Transverse colon (tissue), 4 donors: ENCODE measurements around the gene ALOX15B. TPM values are rescaled to one million over a fixed set of nuclear protein-coding genes. Genes with fewer than 3 reads are reported as not detected.

Source experiments
- DNase-seq: peaks from one replicate; pipeline ENCODE4 v3.0.0-alpha.2; 2019
- H3K27ac ChIP-seq, 4 donors: fragments of 200-600 bp; sonication (generic); 2 replicates each; pipeline ENCODE4 v1.5.1; 2016 to 2018; ENCODE audit warnings: inconsistent platforms in 4 of 4
- H3K27me3 ChIP-seq: fragments of 200-600 bp; sonication (generic); 2 replicates; pipeline ENCODE4 v1.5.1; 2017; ENCODE audit warnings: inconsistent platforms
- H3K36me3 ChIP-seq, 4 donors: fragments of 200-600 bp; sonication (generic); 2 replicates each; pipeline ENCODE4 v1.5.1; 2017 to 2019; ENCODE audit warnings: inconsistent platforms in 4 of 4
- H3K4me1 ChIP-seq, 4 donors: fragments of 200-600 bp; sonication (generic); 2 replicates each; pipeline ENCODE4 v1.5.1; 2017 to 2020; ENCODE audit warnings: inconsistent platforms in 4 of 4
- H3K4me3 ChIP-seq, 4 donors: fragments of 200-600 bp; sonication (generic); 1 replicate in 1 of 4; 2 replicates in 3 of 4; pipeline versions ENCODE4 v1.5.1 to v1.6.1; 2017 to 2019; ENCODE audit warnings: inconsistent platforms in 4 of 4
- H3K9me3 ChIP-seq, 2 donors: fragments of 200-600 bp; sonication (generic); 2 replicates each; pipeline ENCODE4 v1.5.1; 2017 to 2019; ENCODE audit warnings: inconsistent platforms in 2 of 2
- CTCF ChIP-seq, 5 experiments: fragments of 200-600 bp in 3 of 5; fragments of 450-650 bp in 2 of 5; sonication (generic) in 3 of 5; IDR thresholded peaks; 1 replicate in 2 of 5; 2 replicates in 3 of 5; pipeline ENCODE4 v1.5.1; 2016 to 2017; ENCODE audit warnings: antibody characterized with exemption in 5 of 5, inconsistent platforms in 3 of 5, mild to moderate bottlenecking in 2 of 5, moderate library complexity in 1 of 5
- EP300 ChIP-seq: sonication (generic); formaldehyde crosslinking; IDR thresholded peaks from one replicate; pipeline ENCODE4 v1.6.1; 2017; ENCODE audit warnings: antibody characterized with exemption, low read depth
- POLR2A ChIP-seq: fragments of 450-650 bp; IDR thresholded peaks from one replicate; pipeline ENCODE4 v1.6.1; 2016; ENCODE audit warnings: antibody characterized with exemption, mild to moderate bottlenecking, moderate library complexity
- POLR2AphosphoS5 ChIP-seq, 3 donors: sonication (generic); formaldehyde crosslinking; IDR thresholded peaks; one replicate each; pipeline ENCODE4 v1.6.1; 2016; ENCODE audit warnings: antibody characterized with exemption in 3 of 3
- WGBS, 2 donors: methylation state at CpG; one replicate each; pipeline ENCODE4 v1.1.5; 2018; ENCODE audit warnings: low coverage in 1 of 2; 5-methylcytosine and 5-hydroxymethylcytosine counted together
- in situ Hi-C, 4 donors: fragments of 200-750 bp; cut with MboI; loops; one replicate each; pipeline versions ENCODE4 v1.15.0 to v1.15.1; 2017; ENCODE audit warnings: low sequenced_read_pairs in 3 of 4, low pct_ligation_motif_present in 1 of 4, low pct_unique_long_range_greater_than_20kb in 1 of 4
- intact Hi-C: fragments of 100-400 bp; cut with DNase I; formaldehyde crosslinking; loops from one replicate; pipeline ENCODE4 v1.15.1; 2023; ENCODE audit warnings: low total_unique reads
- total RNA-seq, 4 donors: library from RNA; depleted of rRNA; stranded (reverse); fragments of >200 nt; gene quantifications; one replicate each; pipeline ENCODE4 v1.1.0, GENCODE V29; 2016

The ALOX15B gene
- total RNA-seq, 4 donors from 2014 or later = 3.3 to 44.4 (median 5.4) TPM

- H3K4me3 ChIP-seq = no peak overlapping the region
- no peak overlapping the region for H3K27ac ChIP-seq
- TF ChIP-seq EP300 (no peak), POLR2A (no peak), POLR2AphosphoS5 (IDR thresholded peaks at IDR 0.05) (no peak), CTCF (IDR thresholded peaks at IDR 0.05) (no peak)
- WGBS, 2 donors = 80 to 83% methylated on average over 5 to 10 of the region's 10 CpGs
- peaks cover 0 to 18% (median 16%) of the 10 kb centered on the region in 4 donors for H3K4me1 ChIP-seq
- intact Hi-C loops = no loop called here
- H3K9me3 ChIP-seq = no peaks in the 10 kb centered on the region
- in situ Hi-C loops = loop anchor here in 2 of 4 donors (25.0 kb wide), 1 partner anchor 230 kb away; the partner anchor contains the start of gene ARHGEF15 (in 2 of the 2)
- H3K27me3 ChIP-seq = peaks cover 51% of the 10 kb centered on the region
- DNase-seq = no peak
- no peaks in the 10 kb centered on the region for H3K36me3 ChIP-seq
Observed at GRCh38 chr17:8082292-8082691, 43.4 kb downstream of the ALOX15B start.

GRCh38 chr17:8084250-8084649 is 45.4 kb downstream of the ALOX15B start:
- WGBS, 2 donors = 87% methylated on average over 6 of the region's 6 CpGs; no CpG with 5 or more reads in 1 of the 2 donors
- H3K27ac ChIP-seq = no peak overlapping the region
- intact Hi-C loops = no loop called here
- H3K9me3 ChIP-seq = no peaks in the 10 kb centered on the region
- H3K36me3 ChIP-seq = no peaks in the 10 kb centered on the region
- H3K4me3 ChIP-seq = no peak overlapping the region
- TF ChIP-seq POLR2A (no peak), POLR2AphosphoS5 (IDR thresholded peaks at IDR 0.05) (no peak), CTCF (IDR thresholded peaks at IDR 0.05) (no peak), EP300 (no peak)
- H3K4me1 ChIP-seq = peaks cover 0 to 15% (median 12%) of the 10 kb centered on the region in 4 donors
- no peak for DNase-seq
- peaks cover 48% of the 10 kb centered on the region for H3K27me3 ChIP-seq
- in situ Hi-C loops = loop anchor here in 2 of 4 donors (25.0 kb wide), 1 partner anchor 228 kb away; the partner anchor contains the start of gene ARHGEF15 (in 2 of the 2)

GRCh38 chr17:8087075-8087951 is 48.5 kb downstream of the ALOX15B start, which contains the start of gene ALOX12B:
Gene ALOX12B, minus strand, starts transcription at chr17:8087716. Its CDS starts 274 bp downstream, at chr17:8087442.
- TF ChIP-seq POLR2A = no peak
- no peak within 1 kb of the TSS for H3K4me3 ChIP-seq
- H3K36me3 ChIP-seq = no peaks in the 10 kb centered on the region
- in situ Hi-C loops (loop anchor here in 2 of 4 donors (25.0 kb wide), 1 partner anchor 225 kb away; the partner anchor contains the start of gene ARHGEF15 (in 2 of the 2)), intact Hi-C loops (no loop called here)
- H3K4me1 ChIP-seq = no peaks in the 10 kb centered on the region
- WGBS, 2 donors = 70 to 80% methylated on average over 2 to 20 of the region's 20 CpGs
- H3K9me3 ChIP-seq = no peaks in the 10 kb centered on the region
- no peak for DNase-seq
- H3K27ac ChIP-seq = no peak within 1 kb of the TSS
- H3K27me3 ChIP-seq = peaks cover 40% of the 10 kb centered on the region

GRCh38 chr17:8087952-8088230 is 49.0 kb downstream of the ALOX15B start:
- WGBS, 2 donors = 78 to 88% methylated on average over 1 to 5 of the region's 5 CpGs
- in situ Hi-C loops = loop anchor here in 2 of 4 donors (25.0 kb wide), 1 partner anchor 224 kb away; the partner anchor contains the start of gene ARHGEF15 (in 2 of the 2)
- no peak for DNase-seq
- Histone ChIP-seq H3K4me1 (no peaks in the 10 kb centered on the region), H3K4me3 (no peak overlapping the region), H3K9me3 (no peaks in the 10 kb centered on the region), H3K27me3 (peaks cover 45% of the 10 kb centered on the region), H3K27ac (no peak overlapping the region), H3K36me3 (no peaks in the 10 kb centered on the region)
- intact Hi-C loops = no loop called here
- no peak for TF ChIP-seq CTCF (IDR thresholded peaks at IDR 0.05)
- TF ChIP-seq EP300 = no peak
- no peak for TF ChIP-seq POLR2A
- TF ChIP-seq POLR2AphosphoS5 (IDR thresholded peaks at IDR 0.05) = no peak
